ENCODE measurements around the gene FASTKD2. TPM values are rescaled to one million over a fixed set of nuclear protein-coding genes. Genes with fewer than 3 reads are reported as not detected.

The FASTKD2 gene
- total and polyA plus RNA-seq, 5 donors from 2014 or later = 17.5 to 23.9 (median 21.8) TPM

- H3K4me1 Mint-ChIP-seq = no peaks in the 10 kb centered on the region
Observed at GRCh38 chr2:206831442-206831995, 66.1 kb downstream of the FASTKD2 start.

DNA sequence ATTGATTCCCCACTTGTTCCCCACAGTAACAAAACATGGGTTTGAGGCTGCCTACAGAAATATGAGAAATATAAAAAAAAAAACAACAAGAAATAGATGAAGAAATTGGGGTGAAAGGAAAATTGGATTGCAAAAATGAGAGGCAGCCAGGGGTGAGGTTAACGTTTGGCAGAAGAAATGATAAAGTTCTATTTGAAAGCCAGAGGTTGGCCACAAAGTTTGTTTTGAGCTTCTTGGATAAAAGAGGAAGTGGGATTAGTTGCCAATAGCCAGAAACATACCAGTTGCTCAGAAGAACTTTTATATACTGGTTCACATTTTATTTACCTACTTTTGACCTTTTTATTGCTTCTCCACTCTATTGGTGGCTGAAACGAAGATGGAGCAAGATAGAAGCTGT is 67.5 kb downstream of the FASTKD2 start:
- Histone ChIP-seq H3K27me3 (ENCODE audit: control insufficient read depth, insufficient read depth, low read length) (no peaks in the 10 kb centered on the region), H3K4me3 (ENCODE audit: low read depth, low read length) (no peak overlapping the region), H3K9me3 (ENCODE audit: control insufficient read depth in 2 of 2, low read length in 2 of 2) (no peaks in the 10 kb centered on the region), H3K27ac (ENCODE audit: insufficient read depth, low read length, poor library complexity, severe bottlenecking) (no peak overlapping the region), H3K36me3 (ENCODE audit: control insufficient read depth, insufficient read depth, low read length) (no peaks in the 10 kb centered on the region), H3K4me1 (ENCODE audit: control insufficient read depth, insufficient read depth, low read length, poor library complexity, severe bottlenecking) (no peaks in the 10 kb centered on the region)
- DNase-seq (no peak), ATAC-seq (ENCODE audit: low read depth in 2 of 2) (no peak)
- Mint-ChIP-seq H3K9me3 (peaks cover 0 to 9% (median 2%) of the 10 kb centered on the region in 7 donors), H3K27ac (no peak overlapping the region), H3K4me1 (no peaks in the 10 kb centered on the region), H3K4me3 (no peak overlapping the region), H3K27me3 (no peaks in the 10 kb centered on the region), H3K36me3 (no peaks in the 10 kb centered on the region)

More at GRCh38 chr2:206831442-206831995, 66.1 kb downstream of the FASTKD2 start:
- Histone ChIP-seq H3K27me3 (ENCODE audit: control insufficient read depth, insufficient read depth, low read length) (no peaks in the 10 kb centered on the region), H3K36me3 (ENCODE audit: control insufficient read depth, insufficient read depth, low read length) (no peaks in the 10 kb centered on the region), H3K9me3 (ENCODE audit: control insufficient read depth in 2 of 2, low read length in 2 of 2) (no peaks in the 10 kb centered on the region), H3K4me1 (ENCODE audit: control insufficient read depth, insufficient read depth, low read length, poor library complexity, severe bottlenecking) (no peaks in the 10 kb centered on the region), H3K27ac (ENCODE audit: insufficient read depth, low read length, poor library complexity, severe bottlenecking) (no peak overlapping the region), H3K4me3 (ENCODE audit: low read depth, low read length) (no peak overlapping the region)
- H3K4me3 Mint-ChIP-seq = no peak overlapping the region
- H3K36me3 Mint-ChIP-seq = no peaks in the 10 kb centered on the region
- H3K27ac Mint-ChIP-seq = no peak overlapping the region
- ATAC-seq (ENCODE audit: low read depth in 2 of 2) = no peak
- peaks cover 0 to 9% (median 2%) of the 10 kb centered on the region in 7 donors for H3K9me3 Mint-ChIP-seq
- no peak for DNase-seq
- no peaks in the 10 kb centered on the region for H3K27me3 Mint-ChIP-seq

GRCh38 chr2:206833291-206833690 is 67.9 kb downstream of the FASTKD2 start:
- no peak overlapping the region for H3K4me3 Mint-ChIP-seq
- no peaks in the 10 kb centered on the region for H3K36me3 ChIP-seq (ENCODE audit: control insufficient read depth, insufficient read depth, low read length)
- H3K27ac ChIP-seq (ENCODE audit: insufficient read depth, low read length, poor library complexity, severe bottlenecking) = no peak overlapping the region
- ATAC-seq (ENCODE audit: low read depth in 2 of 2) (no peak), DNase-seq (no peak)
- H3K4me3 ChIP-seq (ENCODE audit: low read depth, low read length) = no peak overlapping the region
- no peaks in the 10 kb centered on the region for H3K4me1 ChIP-seq (ENCODE audit: control insufficient read depth, insufficient read depth, low read length, poor library complexity, severe bottlenecking)
- no peaks in the 10 kb centered on the region for H3K27me3 ChIP-seq (ENCODE audit: control insufficient read depth, insufficient read depth, low read length)
- H3K27ac Mint-ChIP-seq = no peak overlapping the region
- H3K9me3 Mint-ChIP-seq = peaks cover 0 to 9% (median 2%) of the 10 kb centered on the region in 7 donors
- no peaks in the 10 kb centered on the region for H3K9me3 ChIP-seq (ENCODE audit: control insufficient read depth in 2 of 2, low read length in 2 of 2)
- no peaks in the 10 kb centered on the region for H3K4me1 Mint-ChIP-seq
- no peaks in the 10 kb centered on the region for H3K36me3 Mint-ChIP-seq
- no peaks in the 10 kb centered on the region for H3K27me3 Mint-ChIP-seq

- Mint-ChIP-seq H3K4me3 (no peak overlapping the region), H3K9me3 (peaks cover 0 to 9% (median 2%) of the 10 kb centered on the region in 7 donors), H3K4me1 (no peaks in the 10 kb centered on the region), H3K27me3 (no peaks in the 10 kb centered on the region), H3K27ac (no peak overlapping the region), H3K36me3 (no peaks in the 10 kb centered on the region)
- no peaks in the 10 kb centered on the region for H3K4me1 ChIP-seq (ENCODE audit: control insufficient read depth, insufficient read depth, low read length, poor library complexity, severe bottlenecking)
- DNase-seq (no peak), ATAC-seq (ENCODE audit: low read depth in 2 of 2) (no peak)
- H3K4me3 ChIP-seq (ENCODE audit: low read depth, low read length) = no peak overlapping the region
- H3K27me3 ChIP-seq (ENCODE audit: control insufficient read depth, insufficient read depth, low read length) = no peaks in the 10 kb centered on the region
- H3K9me3 ChIP-seq (ENCODE audit: control insufficient read depth in 2 of 2, low read length in 2 of 2) = no peaks in the 10 kb centered on the region
- H3K36me3 ChIP-seq (ENCODE audit: control insufficient read depth, insufficient read depth, low read length) = no peaks in the 10 kb centered on the region
- H3K27ac ChIP-seq (ENCODE audit: insufficient read depth, low read length, poor library complexity, severe bottlenecking) = no peak overlapping the region
Observed at GRCh38 chr2:206836722-206837121, 71.3 kb downstream of the FASTKD2 start.

- H3K27ac Mint-ChIP-seq = no peak overlapping the region
- Histone ChIP-seq H3K9me3 (ENCODE audit: control insufficient read depth in 2 of 2, low read length in 2 of 2) (no peaks in the 10 kb centered on the region), H3K27me3 (ENCODE audit: control insufficient read depth, insufficient read depth, low read length) (no peaks in the 10 kb centered on the region), H3K36me3 (ENCODE audit: control insufficient read depth, insufficient read depth, low read length) (no peaks in the 10 kb centered on the region), H3K4me3 (ENCODE audit: low read depth, low read length) (no peak overlapping the region), H3K4me1 (ENCODE audit: control insufficient read depth, insufficient read depth, low read length, poor library complexity, severe bottlenecking) (no peaks in the 10 kb centered on the region), H3K27ac (ENCODE audit: insufficient read depth, low read length, poor library complexity, severe bottlenecking) (no peak overlapping the region)
- no peaks in the 10 kb centered on the region for H3K27me3 Mint-ChIP-seq
- no peak for DNase-seq
- H3K4me1 Mint-ChIP-seq = no peaks in the 10 kb centered on the region
- H3K36me3 Mint-ChIP-seq = no peaks in the 10 kb centered on the region
- ATAC-seq (ENCODE audit: low read depth in 2 of 2) = no peak
- no peak overlapping the region for H3K4me3 Mint-ChIP-seq
- peaks cover 0 to 9% (median 2%) of the 10 kb centered on the region in 7 donors for H3K9me3 Mint-ChIP-seq
Observed at GRCh38 chr2:206837775-206838174, 72.4 kb downstream of the FASTKD2 start.

DNA sequence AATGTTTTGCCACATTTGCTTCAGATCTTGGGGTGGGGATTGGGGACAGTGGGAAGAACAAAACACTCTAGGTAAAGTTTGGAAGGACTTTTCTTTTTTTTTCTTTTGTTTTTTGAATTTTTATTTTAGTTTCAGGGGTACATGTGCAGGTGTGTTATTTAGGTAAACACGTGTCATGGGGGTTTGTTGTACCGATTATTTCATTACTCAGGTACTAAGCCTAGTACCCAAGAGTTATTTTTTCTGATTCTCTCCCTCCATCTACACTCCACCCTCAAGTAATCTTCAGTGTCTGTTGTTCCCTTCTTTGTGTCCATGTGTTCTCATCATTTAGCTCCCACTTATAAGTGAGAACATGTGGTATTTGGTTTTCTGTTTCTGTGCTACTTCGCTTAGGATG is 73.3 kb downstream of the FASTKD2 start:
- no peaks in the 10 kb centered on the region for H3K4me1 Mint-ChIP-seq
- H3K36me3 ChIP-seq (ENCODE audit: control insufficient read depth, insufficient read depth, low read length) = no peaks in the 10 kb centered on the region
- H3K9me3 Mint-ChIP-seq = peaks cover 0 to 6% (median 2%) of the 10 kb centered on the region in 7 donors
- DNase-seq (no peak), ATAC-seq (ENCODE audit: low read depth in 2 of 2) (no peak)
- H3K27ac ChIP-seq (ENCODE audit: insufficient read depth, low read length, poor library complexity, severe bottlenecking) = no peak overlapping the region
- no peaks in the 10 kb centered on the region for H3K36me3 Mint-ChIP-seq
- H3K27me3 ChIP-seq (ENCODE audit: control insufficient read depth, insufficient read depth, low read length) = no peaks in the 10 kb centered on the region
- no peak overlapping the region for H3K4me3 Mint-ChIP-seq
- no peak overlapping the region for H3K27ac Mint-ChIP-seq
- no peaks in the 10 kb centered on the region for H3K4me1 ChIP-seq (ENCODE audit: control insufficient read depth, insufficient read depth, low read length, poor library complexity, severe bottlenecking)
- H3K27me3 Mint-ChIP-seq = no peaks in the 10 kb centered on the region
- no peak overlapping the region for H3K4me3 ChIP-seq (ENCODE audit: low read depth, low read length)
- H3K9me3 ChIP-seq (ENCODE audit: control insufficient read depth in 2 of 2, low read length in 2 of 2) = no peaks in the 10 kb centered on the region

DNA sequence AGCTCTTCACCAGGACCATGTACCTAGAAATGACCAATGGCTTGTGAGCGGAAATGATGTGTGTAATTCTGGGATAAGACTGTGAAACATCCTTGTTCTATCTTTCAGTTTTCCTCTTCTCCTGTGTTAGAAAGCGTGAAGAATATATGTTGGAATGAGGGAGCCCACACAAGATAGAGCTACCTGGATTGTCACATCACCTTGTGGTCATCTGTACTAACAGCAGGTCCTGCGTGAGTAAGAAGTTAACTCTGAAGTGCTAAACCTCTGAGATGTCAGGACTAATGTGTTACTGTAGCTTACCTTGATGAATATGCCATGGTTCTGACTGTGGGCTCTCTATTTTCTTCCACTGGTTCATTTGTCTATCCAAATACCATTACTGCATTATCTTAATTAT is 75.6 kb downstream of the FASTKD2 start:
- Mint-ChIP-seq H3K4me1 (no peaks in the 10 kb centered on the region), H3K9me3 (no peaks in the 10 kb centered on the region), H3K27me3 (no peaks in the 10 kb centered on the region), H3K4me3 (no peak overlapping the region), H3K36me3 (no peaks in the 10 kb centered on the region), H3K27ac (no peak overlapping the region)
- Histone ChIP-seq H3K36me3 (ENCODE audit: control insufficient read depth, insufficient read depth, low read length) (no peaks in the 10 kb centered on the region), H3K27ac (ENCODE audit: insufficient read depth, low read length, poor library complexity, severe bottlenecking) (no peak overlapping the region), H3K9me3 (ENCODE audit: control insufficient read depth in 2 of 2, low read length in 2 of 2) (no peaks in the 10 kb centered on the region), H3K27me3 (ENCODE audit: control insufficient read depth, insufficient read depth, low read length) (no peaks in the 10 kb centered on the region), H3K4me1 (ENCODE audit: control insufficient read depth, insufficient read depth, low read length, poor library complexity, severe bottlenecking) (no peaks in the 10 kb centered on the region), H3K4me3 (ENCODE audit: low read depth, low read length) (no peak overlapping the region)
- no peak for DNase-seq
- no peak for ATAC-seq (ENCODE audit: low read depth in 2 of 2)
